SK-N-MC (cell line): Measurements from ENCODE around the gene MAML3.

Experiments
- EZH2 ChIP-seq: fragments of 200-600 bp; sonication (generic); IDR thresholded peaks from one replicate; pipeline ENCODE4 v1.6.1; 2017; ENCODE audit warnings: antibody characterized with exemption
- POLR2AphosphoS5 ChIP-seq: IDR thresholded peaks from 2 replicates; pipeline ENCODE4 v1.6.1; 2012; ENCODE audit warnings: mild to moderate bottlenecking, low read depth, low read length, borderline replicate concordance

- TF ChIP-seq EZH2 (no peak), POLR2AphosphoS5 (no peak)
Observed at GRCh38 chr4:140110542-140111215, 43.3 kb downstream of the MAML3 start.
